Measurements from ENCODE around the gene RARB. TPM values are rescaled to one million over a fixed set of nuclear protein-coding genes. Genes with fewer than 3 reads are reported as not detected.

Gene RARB
- total and polyA plus RNA-seq, 2 experiments from 2014 or later: 0.14 to 0.42 TPM

- Mint-ChIP-seq H3K9me3 (no peaks in the 10 kb centered on the region; the same call in 2 of the 3 replicates), H3K4me3 (no peak overlapping the region), H3K27me3 (ENCODE audit: insufficient read depth, low read depth, poor library complexity) (no peaks in the 10 kb centered on the region), H3K36me3 (ENCODE audit: low read depth) (no peaks in the 10 kb centered on the region), H3K27ac (peak overlapping the region; percentile 79; the same call in 1 of the 2 replicates), H3K4me1 (peaks cover 4% of the 10 kb centered on the region; the same call in 2 of the 3 replicates)
- no peak for TF ChIP-seq ETS1 (IDR thresholded peaks at IDR 0.05)
- Histone ChIP-seq H3K79me2 (replicated peaks; ENCODE audit: insufficient read depth) (no peaks in the 10 kb centered on the region), H3F3A (replicated peaks; ENCODE audit: low read depth) (no peaks in the 10 kb centered on the region), H3K4me1 (ENCODE audit: insufficient read depth) (no peaks in the 10 kb centered on the region), H3K4me3 (no peak overlapping the region), H3K27ac (ENCODE audit: low read depth) (no peak overlapping the region), H3K9me2 (ENCODE audit: insufficient read depth) (no peaks in the 10 kb centered on the region; the same call in 1 of the 2 replicates), H4K20me1 (replicated peaks; ENCODE audit: insufficient read depth) (no peaks in the 10 kb centered on the region), H3K36me3 (ENCODE audit: insufficient read depth) (no peaks in the 10 kb centered on the region), H2AFZ (peak overlapping the region; percentile 60; the same call in 1 of the 2 replicates), H3K27me3 (ENCODE audit: insufficient read depth) (no peaks in the 10 kb centered on the region), H3K4me2 (no peak overlapping the region)
- DNase-seq (ENCODE audit: low spot score) (no peak), ATAC-seq (no peak)
Observed at GRCh38 chr3:25397150-25397549, 30.9 kb upstream of the RARB start.

- Mint-ChIP-seq H3K4me3 (no peak overlapping the region), H3K4me1 (peaks cover 4% of the 10 kb centered on the region; the same call in 2 of the 3 replicates), H3K27me3 (ENCODE audit: insufficient read depth, low read depth, poor library complexity) (no peaks in the 10 kb centered on the region), H3K9me3 (no peaks in the 10 kb centered on the region; the same call in 2 of the 3 replicates), H3K36me3 (ENCODE audit: low read depth) (no peaks in the 10 kb centered on the region), H3K27ac (no peak overlapping the region)
- no peaks in the 10 kb centered on the region for H3K79me2 ChIP-seq (replicated peaks; ENCODE audit: insufficient read depth)
- no peaks in the 10 kb centered on the region for H3K4me1 ChIP-seq (ENCODE audit: insufficient read depth)
- no peaks in the 10 kb centered on the region for H4K20me1 ChIP-seq (replicated peaks; ENCODE audit: insufficient read depth)
- no peaks in the 10 kb centered on the region for H3K27me3 ChIP-seq (ENCODE audit: insufficient read depth)
- no peak for ATAC-seq
- H3K4me3 ChIP-seq: no peak overlapping the region
- H3K36me3 ChIP-seq (ENCODE audit: insufficient read depth): no peaks in the 10 kb centered on the region
- no peak overlapping the region for H2AFZ ChIP-seq
- no peak for DNase-seq (ENCODE audit: low spot score)
- no peaks in the 10 kb centered on the region for H3F3A ChIP-seq (replicated peaks; ENCODE audit: low read depth)
- H3K9me2 ChIP-seq (ENCODE audit: insufficient read depth): no peaks in the 10 kb centered on the region; the same call in 1 of the 2 replicates
- no peak overlapping the region for H3K27ac ChIP-seq (ENCODE audit: low read depth)
- H3K4me2 ChIP-seq: no peak overlapping the region
- TF ChIP-seq EZH2phosphoT487 (IDR thresholded peaks at IDR 0.05; ENCODE audit: unreplicated experiment) (no peak), REST (IDR thresholded peaks at IDR 0.05; ENCODE audit: unreplicated experiment) (no peak), STAT1 (IDR thresholded peaks at IDR 0.05; ENCODE audit: unreplicated experiment) (no peak), JUNB (IDR thresholded peaks at IDR 0.05; ENCODE audit: unreplicated experiment) (no peak), POLR2AphosphoS5 (IDR thresholded peaks at IDR 0.05; ENCODE audit: low read depth) (no peak), ZNF331 (CRISPR knock-in tag; IDR thresholded peaks at IDR 0.05; ENCODE audit: low read depth) (no peak), CTCF (conservative IDR thresholded peaks at IDR 0.05; ENCODE audit: low read depth in 2 of 2) (no peak), ZNF462 (CRISPR knock-in tag; IDR thresholded peaks at IDR 0.05) (no peak)
Observed at GRCh38 chr3:25400587-25400986, 27.5 kb upstream of the RARB start.

All from GM23338 (cell line).